HG02642 (cell line): Measurements from ENCODE around the gene NPHS2.
A peak's percentile ranks its signal among the peaks of the same experiment; 100 is the strongest.
"Not testable (repeated sequence)": the region's sequence is repeated elsewhere in the genome, so short reads cannot be mapped to it uniquely, and the experiment has no call there.

ENCODE experiments used
- ATAC-seq: cut with Tn5 transposase; IDR thresholded peaks from one replicate; pipeline ENCODE4 v1.9.1; 2021; ENCODE audit warnings: mild to moderate bottlenecking; ENCODE audit not compliant: unreplicated experiment, poor library complexity

Gene NPHS2

GRCh38 chr1:179548666-179549367 is 26.9 kb downstream of the NPHS2 start:
- no peak for ATAC-seq

GRCh38 chr1:179547021-179547535 is 28.7 kb downstream of the NPHS2 start:
- ATAC-seq = no peak

DNA sequence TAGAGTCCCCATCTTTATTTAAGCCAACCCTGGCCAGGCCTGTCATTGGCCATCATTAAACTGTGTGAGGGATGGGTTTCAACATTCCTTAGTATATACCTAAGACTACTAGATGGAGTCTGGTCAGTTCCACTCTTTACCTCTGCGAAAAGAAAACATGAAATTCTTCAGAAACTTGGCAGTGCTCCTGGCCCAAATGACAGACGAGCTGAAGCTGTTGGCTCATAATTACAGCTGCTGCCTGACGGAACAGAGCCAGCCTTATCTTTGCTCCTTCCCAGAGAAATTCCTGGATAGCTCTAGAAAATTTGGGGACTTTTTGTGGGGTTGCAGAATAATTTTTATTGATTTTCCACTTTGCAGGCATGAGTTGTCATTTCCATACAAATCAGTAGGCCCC is 30.4 kb downstream of the NPHS2 start:
- no peak for ATAC-seq

- ATAC-seq = no peak
Observed at GRCh38 chr1:179541774-179542173, 34.0 kb downstream of the NPHS2 start.

- ATAC-seq = no peak
Observed at GRCh38 chr1:179530352-179530751, 45.4 kb downstream of the NPHS2 start.

GRCh38 chr1:179529482-179530195 is 46.1 kb downstream of the NPHS2 start:
- ATAC-seq = no peak

DNA sequence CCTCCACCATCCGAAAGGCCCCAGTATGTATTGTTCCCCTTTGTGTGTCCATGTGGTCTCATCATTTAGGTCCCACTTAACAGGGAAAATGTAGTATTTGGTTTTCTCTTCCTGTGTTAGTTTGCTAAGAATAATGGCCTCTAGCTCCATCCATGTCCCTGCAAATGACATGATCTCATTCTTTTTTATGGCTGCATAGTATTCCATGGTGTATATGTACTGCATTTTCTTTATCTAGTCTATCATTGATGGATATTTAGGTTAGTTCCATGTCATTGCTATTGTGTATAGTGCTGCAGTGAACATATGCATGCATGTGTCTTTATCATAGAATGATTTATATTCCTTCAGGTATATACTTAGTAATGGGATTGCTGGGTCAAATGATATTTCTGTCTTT is 57.2 kb downstream of the NPHS2 start:
- not testable (repeated sequence) for ATAC-seq

- ATAC-seq = no peak
Observed at GRCh38 chr1:179516976-179517705, 58.6 kb downstream of the NPHS2 start.

- ATAC-seq = peak; percentile 58
Observed at GRCh38 chr1:179510038-179510437, 65.7 kb downstream of the NPHS2 start.

DNA sequence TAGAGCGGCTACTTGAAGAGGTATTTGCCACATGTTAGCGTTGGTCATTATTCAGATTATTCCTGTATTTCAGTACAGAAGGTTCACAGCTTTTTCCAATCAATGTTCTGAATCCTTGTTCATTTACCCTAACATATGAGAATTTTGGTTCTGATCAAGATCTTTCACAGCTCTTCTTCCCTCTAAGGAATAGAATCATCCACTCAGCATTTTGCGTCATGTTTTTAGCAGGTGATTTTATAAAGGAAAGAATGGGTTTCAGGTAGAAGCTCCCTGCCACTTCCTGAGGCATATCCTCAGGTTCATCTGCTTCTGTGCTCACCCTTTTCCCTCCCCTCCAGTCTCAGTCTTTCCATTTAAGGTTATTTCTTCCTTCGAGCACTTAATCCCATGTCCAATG is 66.4 kb downstream of the NPHS2 start:
- no peak for ATAC-seq

DNA sequence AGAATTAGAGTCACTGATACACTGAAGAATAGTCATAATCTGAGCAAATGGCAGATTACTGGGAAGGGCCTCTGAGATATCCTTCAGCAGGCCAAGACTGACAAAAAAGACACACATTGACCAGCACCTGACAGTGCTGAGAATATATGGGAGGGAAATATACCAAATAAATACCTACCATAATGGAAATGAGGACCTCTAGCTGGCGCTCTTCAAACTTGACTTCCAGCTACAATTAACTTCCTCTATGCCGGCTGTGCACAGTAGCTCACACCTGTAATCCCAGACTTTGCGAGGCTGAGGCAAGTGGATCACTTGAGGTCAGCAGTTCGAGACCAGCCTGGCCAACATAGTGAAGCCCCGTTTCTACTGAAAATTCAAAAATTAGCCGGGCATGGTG is 69.5 kb downstream of the NPHS2 start:
- ATAC-seq = no peak
